Fibroblast of skin of right biceps (primary cell): ENCODE data around the gene DUS4L.

Experiments used
- DNase-seq: peaks from one replicate; pipeline ENCODE4 v3.0.0-alpha.2; 2013

DUS4L gene

DNA sequence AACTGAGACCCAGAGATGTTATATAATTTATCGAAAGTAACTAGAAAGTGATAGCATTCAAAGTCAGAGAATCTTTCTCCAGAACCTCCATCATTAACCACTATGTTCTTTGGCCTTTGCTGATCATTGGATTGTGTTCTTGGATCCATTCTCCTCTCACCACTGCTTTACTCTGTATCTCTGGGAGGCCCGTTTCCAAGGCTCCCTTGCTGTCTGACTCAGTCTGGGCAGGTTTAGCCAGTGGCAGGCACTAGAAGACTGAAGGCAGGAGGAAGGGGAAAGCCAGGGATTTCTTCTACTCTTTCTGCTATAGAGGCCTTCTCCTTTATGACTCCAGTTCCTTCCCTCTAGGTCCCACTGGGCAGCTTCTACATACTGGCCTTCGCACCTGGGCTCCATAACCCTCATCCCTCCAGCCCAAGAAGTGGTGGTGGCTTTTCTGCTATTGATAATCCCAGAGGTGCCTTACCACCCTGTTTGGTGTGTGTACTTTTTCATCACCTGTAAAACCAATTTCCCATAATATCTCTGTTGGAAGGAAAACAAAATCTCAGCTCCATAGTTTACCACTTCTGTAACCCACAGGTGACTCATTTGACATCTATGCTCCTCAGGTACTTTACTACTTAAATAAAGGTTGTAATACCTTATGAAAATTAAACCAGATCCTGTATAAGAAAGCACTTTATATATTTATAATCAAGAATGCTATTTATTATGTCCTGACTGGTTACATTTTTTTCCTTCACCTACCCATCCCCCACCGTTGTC is 52.3 kb downstream of the DUS4L start:
- DNase-seq, result no peak

- DNase-seq, result peak; percentile 85
Observed at GRCh38 chr7:107622429-107622828, 58.7 kb downstream of the DUS4L start.

DNA sequence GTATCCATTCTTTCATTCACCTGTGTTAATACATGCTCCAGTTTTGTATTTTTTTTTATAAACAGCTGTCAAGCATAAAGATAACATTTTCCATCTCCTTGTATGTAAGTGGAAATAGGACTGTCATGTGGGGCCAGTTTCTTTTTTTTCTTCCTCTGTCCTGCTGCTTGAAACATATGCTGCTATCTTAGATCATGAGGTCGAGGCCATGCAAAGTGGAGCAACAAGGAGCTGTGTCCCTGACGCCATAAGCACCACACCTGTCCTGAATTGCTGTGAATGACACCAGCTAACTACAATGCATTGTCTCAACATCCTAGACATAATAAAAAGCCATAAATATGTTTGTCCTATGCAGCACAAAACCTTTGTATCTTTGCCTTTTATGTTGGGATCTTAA is 59.1 kb downstream of the DUS4L start:
- no peak for DNase-seq

GRCh38 chr7:107627002-107627401 is 63.2 kb downstream of the DUS4L start:
- no peak for DNase-seq
